ENCODE measurements around the gene CERK.

The CERK gene

GRCh38 chr22:46764140-46764680 is 26.2 kb upstream of the CERK start:
- no peak for DNase-seq

DNA sequence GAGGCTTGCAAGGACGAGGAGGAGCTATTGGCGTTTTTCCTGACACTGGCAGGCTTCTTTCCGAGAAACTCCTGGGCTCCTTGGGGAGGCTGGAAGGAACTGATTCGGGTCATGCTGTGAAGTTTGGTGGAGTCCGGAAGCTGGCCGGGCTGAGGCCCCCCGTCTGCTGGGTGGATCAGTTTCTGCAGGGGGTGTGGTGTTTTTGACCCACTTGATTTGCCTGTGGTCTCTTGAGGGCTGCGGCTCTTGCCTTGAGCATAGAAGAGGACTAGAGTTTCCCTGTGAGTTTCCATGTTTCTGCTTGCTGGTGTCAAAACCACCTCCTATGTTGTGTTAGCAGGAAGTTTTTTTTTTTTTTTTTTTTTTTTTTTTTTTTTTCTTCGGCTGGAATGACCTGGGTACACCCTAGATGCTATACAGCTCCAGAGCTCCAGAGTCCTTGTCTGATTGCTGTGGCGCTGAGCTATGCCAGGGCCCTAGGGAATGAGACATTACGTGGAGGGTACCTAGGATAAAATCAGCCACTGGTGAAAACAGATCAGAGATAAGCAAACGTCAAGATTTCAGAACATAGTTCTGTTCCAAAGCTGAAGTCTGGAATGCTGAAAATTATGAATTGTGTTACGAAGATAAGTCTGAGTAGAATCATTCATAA is 25.1 kb upstream of the CERK start:
- peak; percentile 70 for DNase-seq

DNA sequence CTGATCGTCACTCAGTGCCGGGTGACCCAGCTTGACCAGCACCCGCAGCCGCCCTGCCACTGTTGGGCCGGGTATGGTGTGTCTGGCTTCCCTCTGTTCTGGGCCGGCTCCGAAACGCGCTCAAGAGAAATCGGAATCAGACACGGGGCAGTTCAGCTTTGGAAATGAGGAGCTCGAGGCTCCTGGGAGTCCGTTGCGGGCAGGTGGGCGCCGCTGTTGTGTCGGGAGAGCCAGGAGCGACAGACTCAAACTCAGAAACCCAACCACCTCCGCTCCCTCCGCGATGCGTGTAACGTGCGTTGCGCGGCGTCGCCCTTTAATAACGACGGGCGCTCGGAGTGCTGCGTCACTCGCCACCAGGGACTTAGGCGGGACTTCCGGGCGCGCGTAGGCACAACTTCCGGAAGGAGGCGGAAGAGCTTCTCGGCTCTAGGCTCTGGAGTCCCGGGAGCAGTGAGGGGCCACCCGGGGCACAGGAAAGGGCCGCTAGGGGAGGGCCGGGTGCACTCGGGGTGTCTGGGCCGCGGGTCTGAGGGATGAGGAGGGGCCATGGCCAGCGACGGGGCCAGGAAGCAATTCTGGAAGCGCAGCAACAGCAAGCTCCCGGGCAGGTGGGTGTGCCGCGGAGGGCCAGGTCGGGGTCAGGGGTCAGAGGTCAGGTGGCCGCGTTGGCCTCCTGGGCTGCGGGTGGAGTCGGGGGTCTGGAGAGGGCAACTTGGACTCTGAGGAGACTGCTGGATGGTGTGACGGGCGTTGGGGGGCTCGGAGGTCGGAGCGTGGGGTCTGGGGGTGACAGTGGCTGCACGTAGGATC is 24.4 kb upstream of the CERK start, which contains the start of gene TBC1D22A:
TSS of gene TBC1D22A (plus strand) at position 413 of the 813 bp plus-strand sequence. CDS start at position 550, 137 bp downstream.
- peak; percentile 95 for DNase-seq

- DNase-seq = no peak
Measured at GRCh38 chr22:46761539-46762237, 23.6 kb upstream of the CERK start.

DNA sequence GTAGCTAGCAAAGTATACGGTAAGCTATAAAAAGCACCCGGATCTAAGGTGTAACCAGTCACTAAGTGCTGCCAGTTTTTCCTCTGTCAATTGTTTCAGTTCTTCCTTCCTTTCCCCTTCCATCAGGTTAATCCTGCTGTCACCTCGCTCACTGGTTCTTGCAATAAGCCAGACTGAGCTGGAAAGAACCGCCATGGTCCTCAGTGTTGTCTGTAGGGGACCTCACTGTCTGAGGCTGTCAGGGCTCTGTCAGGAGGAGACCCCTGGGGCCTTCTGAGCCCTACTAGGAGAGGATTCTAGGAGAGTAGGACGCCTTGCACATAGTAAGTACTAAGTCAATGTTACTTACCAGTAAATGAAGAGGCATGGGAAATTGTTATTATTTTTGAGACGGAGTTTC is 23.0 kb upstream of the CERK start:
- DNase-seq = no peak

DNA sequence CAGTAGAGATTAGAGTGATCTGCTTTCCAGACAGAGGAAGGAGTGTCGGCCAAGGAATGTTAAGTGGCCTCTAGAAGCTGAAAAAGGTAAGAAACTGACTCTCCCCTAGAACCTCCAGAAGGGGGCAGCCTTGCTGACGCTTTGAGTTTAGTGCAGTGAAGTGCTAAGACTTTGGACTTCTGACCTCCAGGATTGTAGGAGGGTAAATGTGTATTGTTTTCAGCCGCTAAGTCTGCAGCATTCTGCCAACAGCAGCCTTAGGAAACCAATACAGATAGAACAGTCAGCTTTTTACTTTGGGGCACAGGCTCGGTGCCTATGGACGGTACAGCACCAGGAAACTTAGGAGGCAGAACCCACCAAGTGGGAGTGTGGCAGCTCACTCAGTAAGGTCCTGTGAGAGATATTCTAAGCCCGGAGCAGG is 20.8 kb upstream of the CERK start:
- no peak for DNase-seq

GRCh38 chr22:46758121-46758520 is 20.1 kb upstream of the CERK start:
- DNase-seq = no peak

DNA sequence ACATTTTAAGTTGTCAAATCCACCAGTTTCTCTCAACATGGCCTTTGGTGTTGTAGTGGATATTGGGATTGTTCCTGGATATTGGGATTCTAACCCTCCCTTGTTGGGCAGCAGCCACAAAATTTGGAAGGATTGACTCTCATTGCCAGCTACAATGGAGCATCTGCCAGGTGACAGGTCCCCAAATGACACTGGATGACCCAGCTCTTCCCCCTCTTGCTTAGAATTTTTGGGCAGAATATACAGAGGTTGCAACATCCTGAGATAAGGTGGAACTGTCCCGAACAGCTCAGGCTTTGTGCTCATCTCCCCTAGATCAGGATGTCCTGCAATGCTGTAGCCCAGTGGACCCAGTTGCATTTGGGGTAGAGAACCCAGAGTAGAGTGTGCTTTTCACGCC is 19.1 kb upstream of the CERK start:
- no peak for DNase-seq

GRCh38 chr22:46756097-46756496 is 18.0 kb upstream of the CERK start:
- no peak for DNase-seq

DNA sequence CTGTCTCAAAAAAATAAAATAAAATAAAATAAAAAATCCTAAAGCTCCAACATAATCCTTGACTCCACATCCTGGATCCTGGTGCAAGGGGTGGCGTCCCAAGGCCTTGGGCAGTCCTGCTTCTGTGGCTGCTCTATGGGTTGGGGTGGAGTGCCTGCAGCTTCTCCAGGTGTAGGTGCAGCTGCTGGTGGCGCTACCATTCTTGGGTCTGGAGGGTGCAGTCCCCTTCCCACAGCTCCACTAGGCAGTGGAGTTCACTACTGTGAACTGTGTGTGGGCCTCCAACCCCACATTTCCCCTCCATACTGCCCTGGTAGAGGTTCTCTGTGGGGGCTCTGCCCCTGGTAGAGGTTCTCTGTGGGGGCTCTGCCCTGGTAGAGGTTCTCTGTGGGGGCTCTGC is 17.5 kb upstream of the CERK start:
- peak; percentile 6 for DNase-seq

DNA sequence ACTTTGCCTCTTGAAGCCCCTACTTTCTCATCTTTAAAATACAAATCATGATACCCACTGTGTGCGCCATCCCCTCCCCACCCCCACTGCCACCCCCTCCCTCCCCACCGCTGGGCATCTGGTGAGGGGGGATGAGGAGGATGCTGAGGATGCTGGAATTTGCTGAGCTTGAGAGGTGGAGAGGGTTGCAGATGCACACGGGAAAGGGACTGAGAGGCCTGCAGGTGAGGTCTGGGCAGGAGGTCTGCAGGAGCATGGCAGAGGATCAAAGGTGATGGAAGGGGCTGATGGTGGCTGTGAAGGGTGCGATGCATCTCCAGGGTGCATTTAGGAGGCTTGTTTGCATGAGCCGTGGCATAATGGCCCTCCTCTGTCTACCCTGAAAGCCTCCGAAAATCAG is 16.8 kb upstream of the CERK start:
- DNase-seq = peak; percentile 10

GRCh38 chr22:46754110-46754799 is 16.2 kb upstream of the CERK start:
- peak; percentile 87 for DNase-seq

GRCh38 chr22:46753761-46754109 is 15.7 kb upstream of the CERK start:
- peak; percentile 23 for DNase-seq

DNA sequence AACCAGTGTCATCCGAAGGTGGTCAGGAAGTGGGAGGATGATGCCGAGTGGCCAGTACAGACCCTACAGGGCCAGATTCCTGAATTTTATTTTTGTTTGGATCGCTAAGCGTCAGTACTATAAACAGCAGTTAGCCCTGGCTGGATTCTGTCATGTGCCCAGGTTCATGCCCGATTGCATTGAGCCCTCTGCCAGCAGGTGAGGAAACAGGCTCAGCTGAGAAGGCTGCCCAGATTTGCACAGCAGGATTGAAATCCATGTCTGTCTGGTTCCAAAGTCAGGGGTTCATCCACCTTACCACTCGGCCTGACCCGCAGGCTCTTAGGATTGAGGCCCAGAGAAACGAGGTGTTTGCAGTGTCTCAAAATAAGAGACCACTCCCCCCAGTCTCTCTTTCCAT is 15.3 kb upstream of the CERK start:
- DNase-seq = peak; percentile 7

DNA sequence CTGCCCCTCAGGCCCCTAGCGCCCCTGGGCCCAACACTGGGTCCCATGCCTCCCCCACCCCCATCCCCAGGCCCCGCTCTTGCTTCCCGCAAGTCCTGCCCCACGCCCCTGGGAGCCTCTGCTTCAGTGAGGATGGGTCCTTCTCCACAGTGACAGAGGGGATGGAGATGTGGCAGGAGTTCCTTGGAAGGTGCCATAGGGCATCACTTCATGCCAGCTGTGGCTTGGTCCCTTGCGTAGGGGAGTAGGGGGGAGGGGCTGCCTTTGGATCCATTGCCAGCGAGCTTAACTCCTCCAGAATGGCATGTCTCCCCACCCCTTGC is 14.9 kb upstream of the CERK start:
- no peak for DNase-seq

DNA sequence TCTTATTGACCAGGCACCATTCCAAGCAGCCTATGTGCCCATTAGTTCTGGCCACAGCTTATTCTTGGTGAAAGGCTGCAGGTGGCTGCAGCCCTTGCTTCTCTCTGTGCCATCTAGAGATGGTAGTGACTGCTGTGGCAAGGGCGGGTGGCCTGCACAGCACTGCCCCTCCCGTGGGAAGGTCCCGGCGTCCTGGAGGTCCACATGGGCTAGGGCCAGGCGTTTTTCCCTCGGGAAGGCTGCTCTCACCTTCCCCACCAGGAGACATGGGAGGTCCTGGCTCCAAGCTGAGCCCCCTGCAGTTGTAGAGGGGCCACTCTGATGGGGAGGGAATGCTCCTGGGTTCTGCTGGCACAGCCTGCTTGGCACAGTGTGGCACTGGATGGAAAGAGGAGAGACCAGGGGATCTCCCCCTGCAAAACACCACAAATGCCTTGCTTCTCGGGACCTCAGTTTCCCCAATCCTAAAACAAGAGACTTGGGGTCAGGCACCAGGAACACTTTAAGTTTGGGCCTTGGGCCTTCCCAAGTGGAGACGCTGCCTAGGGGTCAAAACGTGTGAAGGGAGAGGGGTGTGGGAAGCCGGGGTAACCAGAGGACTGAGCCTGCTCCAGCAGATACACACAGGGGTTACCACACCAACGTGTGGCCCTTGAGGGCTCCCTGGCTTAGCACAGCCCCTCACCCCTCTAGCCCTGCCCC is 14.4 kb upstream of the CERK start:
- DNase-seq = no peak

DNA sequence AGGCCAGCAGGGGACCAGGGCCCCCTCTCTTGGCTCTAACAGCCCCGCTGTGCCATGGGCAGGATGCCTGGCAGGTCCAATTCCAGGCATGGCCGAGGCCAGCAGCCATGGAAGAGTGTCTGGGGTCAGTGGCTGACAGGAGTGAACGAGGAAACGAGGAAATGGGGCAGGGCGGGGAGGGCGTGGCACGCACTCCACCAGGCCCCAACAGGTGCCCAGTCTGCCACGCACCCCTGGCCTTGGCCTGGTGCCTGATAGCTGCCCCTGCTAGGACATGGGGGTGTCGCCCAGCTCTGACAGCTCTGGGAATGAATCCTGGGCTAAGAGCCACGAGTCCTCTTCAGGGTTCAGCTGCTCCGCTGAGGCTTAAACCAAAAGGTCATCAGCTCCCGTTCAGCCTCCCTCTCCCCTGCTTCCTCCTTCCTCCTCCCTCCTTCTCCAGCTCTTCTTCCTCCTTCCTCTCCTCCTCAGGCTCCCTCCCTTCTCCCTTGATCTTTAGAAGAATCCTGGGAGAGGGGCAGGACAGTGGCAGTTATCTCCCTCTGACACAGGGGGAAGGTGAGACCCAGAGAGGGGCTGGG is 12.9 kb upstream of the CERK start:
- no peak for DNase-seq

DNA sequence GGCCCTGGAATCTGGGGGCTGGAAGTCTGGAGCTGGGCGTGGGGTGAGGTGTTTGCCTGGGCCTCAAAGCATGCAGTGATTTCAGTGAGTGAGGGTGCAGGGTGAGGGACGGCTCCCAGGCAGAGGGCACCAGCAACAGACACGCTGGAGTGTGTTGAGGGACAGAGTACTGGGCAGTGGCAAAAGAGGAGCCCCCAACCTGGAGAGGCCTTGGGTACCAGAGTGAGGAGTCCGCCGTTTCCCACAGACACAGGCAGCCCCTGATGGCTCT is 12.4 kb upstream of the CERK start:
- DNase-seq = no peak

DNA sequence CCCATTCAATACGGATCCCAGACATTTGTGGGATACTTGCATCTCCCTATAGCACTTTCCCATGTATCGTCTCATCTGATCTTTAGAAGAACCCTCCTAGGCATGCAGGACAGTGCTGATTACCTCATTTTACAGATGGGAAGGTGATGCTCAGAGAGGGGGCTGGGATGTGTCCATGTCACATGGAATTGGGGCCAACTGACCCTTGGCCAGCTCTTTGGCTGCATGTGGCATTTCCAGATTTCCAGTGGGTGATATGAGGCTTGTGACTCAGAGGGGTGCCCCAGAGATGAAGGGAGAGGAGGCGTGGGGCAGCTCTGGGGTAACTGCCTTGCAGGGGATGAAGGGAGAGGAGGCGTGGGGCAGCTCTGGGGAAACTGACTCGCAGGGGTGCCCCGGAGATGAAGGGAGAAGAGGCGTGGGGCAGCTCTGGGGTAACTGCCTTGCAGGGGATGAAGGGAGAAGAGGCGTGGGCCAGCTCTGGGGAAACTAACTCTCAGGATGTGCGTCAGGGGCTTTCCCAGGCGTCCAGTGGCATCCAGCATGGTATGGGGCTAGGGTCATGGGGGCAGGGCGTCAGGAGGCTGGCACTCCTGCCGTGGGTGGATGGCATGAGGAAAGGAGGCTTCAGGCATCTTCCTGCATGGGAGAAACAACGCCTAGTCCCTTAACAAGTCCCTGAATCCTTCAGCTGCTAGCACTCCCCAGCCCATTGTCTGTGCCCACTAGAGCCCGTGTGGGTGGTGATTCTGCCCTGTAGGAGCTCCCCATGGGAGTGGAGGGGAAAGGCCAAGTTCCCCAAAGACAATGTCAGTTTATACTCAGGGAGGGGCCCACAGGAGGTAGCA is 11.9 kb upstream of the CERK start:
- DNase-seq = no peak

DNA sequence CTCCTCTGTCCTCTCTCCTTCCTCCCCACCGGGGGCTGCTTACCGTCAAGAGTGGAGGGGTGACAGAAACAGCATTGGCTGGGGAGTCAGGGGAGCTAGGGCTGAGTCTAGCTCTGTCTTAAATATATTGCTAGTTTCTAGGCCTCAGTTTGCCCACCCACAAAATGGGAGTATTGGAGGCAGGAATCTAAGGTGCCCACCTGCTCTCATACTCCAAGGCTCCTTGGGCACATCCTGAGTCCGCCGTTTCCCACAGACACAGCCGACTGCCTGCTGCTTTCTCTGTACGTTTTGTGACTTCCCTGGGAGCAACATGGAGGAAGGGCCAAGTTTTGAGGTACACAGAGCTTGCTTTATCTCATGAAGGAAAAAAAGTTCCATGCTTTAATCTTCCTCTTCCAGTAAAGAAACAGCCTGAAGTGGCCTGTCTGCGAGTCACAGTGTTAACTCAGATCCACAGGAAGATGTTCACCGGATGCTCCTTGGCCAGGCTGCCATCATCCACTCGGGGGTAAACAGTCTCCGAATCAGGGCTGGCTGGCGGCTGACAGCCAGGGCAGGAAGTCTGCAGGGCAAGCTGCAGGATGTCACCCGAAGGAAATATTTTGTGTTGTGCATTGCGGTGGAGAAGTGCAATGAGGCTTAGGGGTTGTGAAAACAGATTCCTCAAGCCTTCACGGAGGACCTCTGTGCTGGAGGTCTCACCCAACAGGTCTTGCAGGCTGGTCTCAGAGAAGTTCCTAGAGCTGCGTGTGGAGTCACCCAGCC is 11.0 kb upstream of the CERK start:
- DNase-seq = no peak

Data from right hindlimb (tissue), 1 donor.